HG02852 (cell line): ENCODE data around the gene MAST1.
"Not testable (repeated sequence)": the region's sequence is repeated elsewhere in the genome, so short reads cannot be mapped to it uniquely, and the experiment has no call there.

Source experiments
- ATAC-seq: cut with Tn5 transposase; IDR thresholded peaks from one replicate; pipeline ENCODE4 v1.9.1; 2021; ENCODE audit warnings: mild to moderate bottlenecking, moderate library complexity; ENCODE audit not compliant: unreplicated experiment

Gene MAST1

GRCh38 chr19:12838886-12839756 lies 806 bp downstream of the MAST1 start:
- no peak for ATAC-seq

- no peak for ATAC-seq
These were observed 2.1 kb downstream of the MAST1 start for GRCh38 chr19:12840091-12841079.

GRCh38 chr19:12841094-12841493 lies 2.8 kb downstream of the MAST1 start:
- no peak for ATAC-seq

- no peak for ATAC-seq
These were observed 4.2 kb downstream of the MAST1 start for GRCh38 chr19:12842511-12842910.

- ATAC-seq: no peak
These were observed 5.0 kb downstream of the MAST1 start for GRCh38 chr19:12843328-12843727.

- no peak for ATAC-seq
These were observed 5.9 kb downstream of the MAST1 start for GRCh38 chr19:12843999-12844732.

GRCh38 chr19:12846613-12847012 lies 8.3 kb downstream of the MAST1 start:
- ATAC-seq: not testable (repeated sequence)

GRCh38 chr19:12847159-12848139 lies 9.1 kb downstream of the MAST1 start:
- peak; percentile 43 for ATAC-seq

GRCh38 chr19:12856653-12857052 lies 18.3 kb downstream of the MAST1 start:
- no peak for ATAC-seq

GRCh38 chr19:12858041-12858928 lies 20.0 kb downstream of the MAST1 start:
- ATAC-seq: no peak

- ATAC-seq: no peak
These were observed 21.2 kb downstream of the MAST1 start for GRCh38 chr19:12859546-12859945.

GRCh38 chr19:12864143-12864542 lies 25.8 kb downstream of the MAST1 start:
- ATAC-seq: no peak

GRCh38 chr19:12864721-12865715 lies 26.7 kb downstream of the MAST1 start:
- no peak for ATAC-seq

GRCh38 chr19:12865746-12866415 lies 27.6 kb downstream of the MAST1 start:
- no peak for ATAC-seq

- ATAC-seq: no peak
These were observed 28.3 kb downstream of the MAST1 start for GRCh38 chr19:12866416-12867119.
